HG02884 (cell line): Measurements from ENCODE around the gene ACD.
A peak's percentile ranks its signal among the peaks of the same experiment; 100 is the strongest.

Source experiments
- ATAC-seq: cut with Tn5 transposase; IDR thresholded peaks from one replicate; pipeline ENCODE4 v1.9.1; 2021; ENCODE audit warnings: mild to moderate bottlenecking, moderate library complexity; ENCODE audit not compliant: unreplicated experiment

ACD gene

GRCh38 chr16:67662653-67663010, 2.6 kb upstream of the ACD start:
- ATAC-seq = no peak

GRCh38 chr16:67661886-67662652, 2.0 kb upstream of the ACD start:
- ATAC-seq = no peak

GRCh38 chr16:67661101-67661761, 1.2 kb upstream of the ACD start:
- ATAC-seq = no peak

DNA sequence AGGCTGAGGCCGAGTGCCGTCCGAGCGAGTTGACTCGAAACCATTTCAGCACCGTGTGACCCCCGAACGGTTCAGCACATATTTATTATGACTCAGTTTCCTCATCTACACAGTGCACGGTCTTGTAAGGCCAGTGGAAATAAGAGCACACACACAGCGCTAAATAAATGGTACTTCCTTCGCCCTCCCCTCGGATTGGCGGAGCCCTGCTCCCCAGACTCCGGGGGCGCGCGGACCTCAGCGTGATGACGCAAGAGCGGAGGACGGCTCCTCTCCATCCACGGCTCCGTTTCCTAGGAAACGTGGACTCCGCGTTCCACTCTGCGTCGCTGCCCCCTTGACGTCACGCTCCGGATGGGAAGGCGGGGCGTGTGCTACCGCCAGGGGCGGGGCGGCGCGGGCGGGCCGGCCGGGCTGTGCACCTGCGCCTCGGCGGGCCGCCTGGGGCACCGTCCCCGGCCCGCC, 536 bp upstream of the ACD start, which contains the start of gene PARD6A:
Gene PARD6A (plus strand): TSS at position 397 of the 465 bp plus-strand sequence. CDS start 79 bp downstream, outside the sequence.
- ATAC-seq = peak; percentile 75

DNA sequence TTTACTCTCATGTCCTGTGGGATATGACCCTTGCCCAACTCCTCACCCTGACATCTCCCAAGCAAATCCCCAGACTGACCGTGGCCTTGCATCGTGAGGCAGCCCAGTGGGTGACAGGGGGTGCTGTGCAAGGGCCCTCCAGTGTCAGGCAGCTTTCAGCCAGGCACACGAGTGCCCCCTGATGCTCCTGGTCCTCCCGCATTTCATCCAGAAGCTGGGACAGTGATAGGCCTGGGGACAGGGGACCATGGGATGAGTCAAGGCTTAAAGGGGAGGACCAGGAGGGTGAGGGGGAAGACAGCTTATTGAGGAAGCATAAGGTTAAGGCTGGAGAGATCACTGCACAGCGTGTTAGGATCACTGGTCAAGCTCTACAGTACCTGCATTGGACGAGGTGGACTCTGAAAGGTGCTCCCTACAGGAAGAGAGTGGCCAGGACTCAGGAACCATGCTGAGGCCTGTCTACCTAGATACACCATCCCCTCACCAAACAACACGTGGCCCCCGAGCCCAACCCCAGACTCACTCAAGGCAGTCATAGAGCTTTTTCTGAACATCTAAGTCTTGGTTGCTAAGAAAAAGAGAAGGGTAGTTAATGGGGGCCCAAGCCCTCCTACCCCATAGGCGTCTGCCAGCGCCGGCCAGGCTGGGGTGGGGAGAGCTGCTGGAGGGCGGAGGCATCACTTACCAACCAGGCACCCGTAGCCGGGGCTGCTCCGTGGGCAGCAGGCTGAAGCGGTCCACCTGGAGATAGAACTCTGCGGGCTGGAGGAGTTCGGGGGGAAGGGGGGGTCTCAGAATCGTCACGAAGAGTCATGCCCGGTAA, 998 bp downstream of the ACD start:
- ATAC-seq = no peak

DNA sequence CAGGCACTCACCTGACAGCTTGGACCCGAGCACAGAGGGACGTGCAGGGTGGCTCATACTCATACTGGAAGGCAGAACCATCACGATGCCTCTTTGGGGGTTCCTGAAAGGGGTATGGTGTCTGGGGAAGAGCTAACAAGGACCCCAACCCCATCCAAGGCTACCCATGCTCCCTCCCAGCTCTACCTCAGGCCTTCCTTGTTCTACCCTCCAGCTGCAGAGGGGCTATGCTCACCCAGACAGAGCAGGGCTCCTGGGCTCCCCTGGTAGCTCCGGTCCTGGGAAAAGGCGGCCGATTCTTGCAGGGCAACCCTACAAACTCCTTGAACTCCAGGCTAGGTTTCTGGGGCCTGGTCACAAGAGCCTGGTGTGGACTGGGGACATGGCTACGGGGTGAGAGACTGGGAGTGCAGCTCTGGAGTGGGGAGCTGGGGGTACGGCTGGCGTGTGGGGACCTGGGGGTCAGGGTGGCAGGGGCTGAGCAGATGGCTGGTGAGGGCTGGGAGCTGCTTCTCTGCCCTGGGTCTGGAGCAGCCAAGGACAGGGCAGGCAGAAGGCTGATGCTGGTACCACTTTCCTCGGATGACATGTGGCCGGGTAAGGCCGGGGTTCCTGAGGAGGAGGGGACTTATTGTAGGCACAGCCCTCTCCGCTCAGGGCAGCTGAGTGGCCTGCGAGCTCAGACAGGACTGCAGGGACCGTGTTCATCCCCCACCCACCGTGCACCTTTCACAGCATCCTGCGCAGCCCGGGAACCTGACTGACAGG, 2.1 kb downstream of the ACD start:
- no peak for ATAC-seq

- no peak for ATAC-seq
Observed at GRCh38 chr16:67657017-67657608, 2.9 kb downstream of the ACD start.

DNA sequence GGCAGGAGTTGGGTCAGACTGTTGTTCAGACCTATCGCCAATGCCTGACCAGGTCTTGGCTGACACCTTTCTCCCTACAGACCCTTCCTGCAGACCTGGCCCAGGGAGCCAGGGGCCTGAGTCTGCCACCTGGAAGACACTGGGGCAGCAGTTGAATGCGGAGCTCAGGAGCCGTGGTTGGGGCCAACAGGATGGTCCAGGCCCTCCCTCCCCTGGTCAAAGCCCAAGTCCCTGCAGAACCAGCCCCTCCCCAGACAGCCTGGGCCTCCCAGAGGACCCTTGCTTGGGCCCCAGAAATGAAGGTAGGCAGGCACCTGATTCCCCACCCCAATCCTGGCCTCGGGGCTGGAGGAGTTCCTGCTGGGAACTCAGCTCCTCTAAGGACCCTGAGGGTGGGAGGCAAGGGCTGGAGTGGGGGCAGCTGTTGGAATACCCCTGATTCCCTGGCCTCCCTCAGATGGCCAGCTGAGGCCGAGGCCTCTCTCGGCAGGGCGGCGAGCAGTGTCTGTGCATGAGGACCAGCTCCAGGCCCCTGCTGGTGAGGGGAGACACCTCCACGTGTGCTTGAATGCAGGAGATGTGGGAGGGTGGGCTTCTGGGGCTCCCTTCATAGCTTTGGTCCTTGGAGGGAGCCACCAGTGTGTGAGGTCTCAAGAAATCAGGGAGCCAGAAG, 3.6 kb downstream of the ACD start:
- ATAC-seq = no peak

DNA sequence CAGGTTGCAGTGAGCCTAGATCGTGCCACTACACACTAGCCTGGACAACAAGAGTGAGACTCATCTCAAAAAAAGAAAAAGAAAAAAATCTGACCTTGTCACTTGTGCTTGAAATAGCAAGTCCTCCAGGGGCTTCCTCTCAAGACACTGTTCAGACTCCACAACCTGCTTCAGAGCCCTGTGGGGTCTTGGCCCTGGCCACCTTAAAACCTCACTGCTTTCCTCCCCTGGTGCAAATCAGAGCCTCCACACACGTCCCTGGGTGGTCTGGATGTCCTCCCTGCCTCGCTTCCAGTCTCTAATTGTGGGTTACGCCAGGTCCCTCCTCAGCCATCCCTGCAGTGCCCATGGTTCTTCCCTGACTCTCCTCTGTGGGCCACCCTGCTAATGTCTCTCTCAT, 4.7 kb downstream of the ACD start:
- ATAC-seq = no peak

GRCh38 chr16:67654403-67654911, 5.6 kb downstream of the ACD start:
- ATAC-seq = no peak

DNA sequence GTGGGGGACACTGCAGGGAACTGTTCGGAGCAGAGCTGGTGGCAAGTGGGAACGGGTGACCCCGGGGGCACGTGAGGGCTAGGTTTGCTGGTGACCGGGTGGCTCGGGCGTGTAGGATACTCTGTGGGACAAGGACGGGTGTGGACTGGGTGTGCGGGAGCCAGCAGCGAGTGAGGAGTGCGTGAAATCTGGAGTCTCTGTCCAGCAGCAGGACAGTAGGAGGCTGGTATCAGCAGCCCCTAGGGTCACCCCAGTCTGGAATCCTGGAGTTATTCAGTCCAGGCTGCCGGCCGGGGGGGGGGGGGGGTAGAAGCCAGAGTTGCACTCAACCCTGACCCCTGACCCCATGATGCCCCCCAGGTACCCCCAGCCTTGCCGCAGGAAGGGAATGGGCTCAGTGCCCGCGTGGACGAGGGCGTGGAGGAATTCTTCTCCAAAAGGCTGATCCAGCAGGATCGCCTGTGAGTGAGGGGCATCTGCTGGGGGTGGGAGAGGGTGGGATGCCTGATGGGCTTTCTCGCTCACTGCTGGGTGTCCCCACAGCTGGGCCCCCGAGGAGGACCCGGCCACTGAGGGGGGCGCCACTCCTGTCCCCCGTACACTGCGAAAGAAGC, 6.2 kb downstream of the ACD start:
- no peak for ATAC-seq

- ATAC-seq = no peak
Observed at GRCh38 chr16:67653128-67653788, 6.8 kb downstream of the ACD start.

GRCh38 chr16:67652578-67653127, 7.4 kb downstream of the ACD start:
- ATAC-seq = no peak

- no peak for ATAC-seq
Observed at GRCh38 chr16:67651847-67652246, 8.2 kb downstream of the ACD start.

DNA sequence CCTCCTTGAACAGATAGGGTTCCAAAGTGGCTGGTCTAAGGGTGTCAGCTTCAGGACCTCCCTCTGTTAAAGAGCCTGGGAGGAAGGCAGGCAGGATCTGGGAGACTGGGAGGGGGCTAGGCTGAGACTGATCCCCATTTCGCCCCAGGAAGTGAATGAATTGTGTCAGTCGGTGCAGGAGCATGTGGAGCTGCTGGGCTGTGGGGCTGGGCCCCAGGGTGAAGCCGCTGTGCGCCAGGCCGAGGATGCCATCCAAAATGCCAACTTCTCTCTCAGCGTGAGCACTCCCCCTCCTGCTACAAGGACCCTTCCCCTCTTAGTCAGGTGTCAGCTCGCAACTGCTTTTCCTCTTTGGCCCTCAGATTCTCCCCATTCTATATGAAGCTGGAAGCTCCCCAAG, 9.0 kb downstream of the ACD start:
- no peak for ATAC-seq

- no peak for ATAC-seq
Observed at GRCh38 chr16:67650023-67650422, 10.0 kb downstream of the ACD start.

GRCh38 chr16:67649494-67649931, 10.5 kb downstream of the ACD start:
- ATAC-seq = no peak

GRCh38 chr16:67648764-67649407, 11.2 kb downstream of the ACD start:
- ATAC-seq = no peak
